Ureter (tissue), 1 donor: Measurements from ENCODE around the gene PTPRT. TPM values are rescaled to one million over a fixed set of nuclear protein-coding genes. Genes with fewer than 3 reads are reported as not detected.

Experiments
- DNase-seq: peaks from one replicate; pipeline ENCODE4 v3.0.0-alpha.2; 2020; ENCODE audit warnings: low spot score
- total RNA-seq: library from RNA; stranded (reverse); gene quantifications from one replicate; pipeline ENCODE4 v1.2.4, GENCODE V29; 2023
- donor health status: DM: yes; HTN: yes; CAD: no.

PTPRT gene
- 0.10 TPM for total RNA-seq

- DNase-seq, result no peak
These were observed at the start of gene PTPRT for GRCh38 chr20:43189554-43190331. TSS of gene PTPRT (minus strand) at chr20:43189906. CDS start at chr20:43189733, 173 bp downstream.

GRCh38 chr20:43238833-43239232, 49.1 kb upstream of the PTPRT start:
- no peak for DNase-seq

- DNase-seq, result no peak
These were observed 48.6 kb upstream of the PTPRT start for GRCh38 chr20:43238266-43238665.

GRCh38 chr20:43237651-43238168, 48.0 kb upstream of the PTPRT start:
- DNase-seq, result no peak

- DNase-seq, result no peak
These were observed 46.3 kb upstream of the PTPRT start for GRCh38 chr20:43235998-43236397.

GRCh38 chr20:43231829-43232228, 42.1 kb upstream of the PTPRT start:
- no peak for DNase-seq

GRCh38 chr20:43229696-43230095, 40.0 kb upstream of the PTPRT start:
- DNase-seq, result no peak

GRCh38 chr20:43220612-43221011, 30.9 kb upstream of the PTPRT start:
- DNase-seq, result no peak

- no peak for DNase-seq
These were observed 21.2 kb upstream of the PTPRT start for GRCh38 chr20:43210901-43211300.

- no peak for DNase-seq
These were observed 20.1 kb upstream of the PTPRT start for GRCh38 chr20:43209831-43210230.

- DNase-seq, result no peak
These were observed 16.0 kb upstream of the PTPRT start for GRCh38 chr20:43205699-43206098.

GRCh38 chr20:43202100-43202499, 12.4 kb upstream of the PTPRT start:
- DNase-seq, result no peak

GRCh38 chr20:43198607-43199006, 8.9 kb upstream of the PTPRT start:
- no peak for DNase-seq

GRCh38 chr20:43196243-43196642, 6.5 kb upstream of the PTPRT start:
- no peak for DNase-seq

GRCh38 chr20:43194137-43194536, 4.4 kb upstream of the PTPRT start:
- DNase-seq, result no peak

GRCh38 chr20:43193443-43193842, 3.7 kb upstream of the PTPRT start:
- no peak for DNase-seq

- DNase-seq, result no peak
These were observed 2.5 kb upstream of the PTPRT start for GRCh38 chr20:43191946-43192863.

GRCh38 chr20:43191143-43191542, 1.4 kb upstream of the PTPRT start:
- DNase-seq, result no peak

GRCh38 chr20:43190332-43190953, 737 bp upstream of the PTPRT start:
- no peak for DNase-seq

- DNase-seq, result no peak
These were observed 699 bp downstream of the PTPRT start for GRCh38 chr20:43188861-43189553.

- no peak for DNase-seq
These were observed 1.5 kb downstream of the PTPRT start for GRCh38 chr20:43188234-43188653.
